Uterus (tissue), 4 donors: Measurements from ENCODE around the gene UPK1B. TPM values are rescaled to one million over a fixed set of nuclear protein-coding genes. Genes with fewer than 3 reads are reported as not detected.

Source experiments
- DNase-seq, 2 donors: peaks; one replicate each; pipeline ENCODE4 v3.0.0-alpha.2; 2019 to 2020
- H3K27ac ChIP-seq, 2 donors: fragments of 200-600 bp; sonication (generic); 1 replicate in 1 of 2; 2 replicates in 1 of 2; pipeline ENCODE4 v1.5.1; 2016 to 2018
- H3K27me3 ChIP-seq, 2 donors: fragments of 200-600 bp; sonication (generic); one replicate each; pipeline ENCODE4 v1.5.1; 2018 to 2019; ENCODE audit warnings: control low read depth in 1 of 2
- H3K36me3 ChIP-seq, 2 donors: fragments of 200-600 bp; sonication (generic); one replicate each; pipeline ENCODE4 v1.5.1; 2019; ENCODE audit warnings: control low read depth in 1 of 2
- H3K4me1 ChIP-seq, 2 donors: fragments of 200-600 bp; sonication (generic); one replicate each; pipeline ENCODE4 v1.5.1; 2018 to 2019; ENCODE audit warnings: control low read depth in 1 of 2
- H3K4me3 ChIP-seq, 2 donors: fragments of 200-600 bp; sonication (generic); 1 replicate in 1 of 2; 2 replicates in 1 of 2; pipeline ENCODE4 v1.5.1; 2018 to 2019; ENCODE audit warnings: mild to moderate bottlenecking in 1 of 2
- H3K9me3 ChIP-seq, 2 donors: fragments of 200-600 bp; sonication (generic); one replicate each; pipeline ENCODE4 v1.5.1; 2019; ENCODE audit warnings: control low read depth in 1 of 2
- POLR2A ChIP-seq, 2 donors: fragments of 450-650 bp; IDR thresholded peaks; one replicate each; pipeline ENCODE4 v1.6.1; 2016; ENCODE audit warnings: antibody characterized with exemption in 2 of 2, mild to moderate bottlenecking in 1 of 2, moderate library complexity in 1 of 2
- intact Hi-C: fragments of 100-400 bp; cut with DNase I; formaldehyde crosslinking; loops from one replicate; pipeline ENCODE4 v1.15.1; 2023; ENCODE audit warnings: low total_unique reads
- total RNA-seq, 4 donors: library from RNA; depleted of rRNA in 3 of 4; stranded (reverse); fragments of >200 nt in 3 of 4; gene quantifications; one replicate each; pipeline versions ENCODE4 v1.1.0 to v1.2.4, GENCODE V29; 2014 to 2023
- TF ChIP-seq, protein P1 (sequence below), 4 experiments: fragments of 200-600 bp in 2 of 4; fragments of 450-650 bp in 2 of 4; sonication (generic) in 2 of 4; IDR thresholded peaks; one replicate each; pipeline ENCODE4 v1.5.1; 2016 to 2019; ENCODE audit warnings: antibody characterized with exemption in 4 of 4, mild to moderate bottlenecking in 2 of 4, moderate library complexity in 1 of 4
- donor health status: DM: yes; HTN: yes; CAD: no.

Gene UPK1B
- total RNA-seq, 4 donors from 2014 or later = 0.30 TPM; not detected in 3

DNA sequence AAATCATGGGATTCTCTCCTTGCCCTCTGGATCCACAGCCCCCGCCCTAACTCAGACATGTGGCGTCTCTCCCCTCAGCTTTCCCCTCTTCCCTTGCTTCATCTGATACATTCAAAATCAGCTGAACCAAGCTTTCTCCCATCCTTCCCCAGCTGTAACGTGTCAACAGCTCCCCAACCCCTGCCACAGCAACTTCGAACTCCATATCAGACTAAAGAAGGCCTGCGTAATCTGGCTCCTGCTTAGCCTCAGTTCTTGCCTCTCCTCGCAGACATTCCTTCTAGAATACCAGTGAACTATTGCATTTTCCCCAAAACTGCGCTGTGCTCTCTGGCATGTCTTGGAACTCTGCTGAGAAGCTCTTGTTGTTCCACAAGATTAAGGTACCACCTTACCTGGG lies 49.0 kb downstream of the UPK1B start:
- Histone ChIP-seq H3K27me3 (no peaks in the 10 kb centered on the region), H3K27ac (no peak overlapping the region), H3K36me3 (no peaks in the 10 kb centered on the region), H3K4me3 (no peak overlapping the region), H3K4me1 (no peaks in the 10 kb centered on the region), H3K9me3 (no peaks in the 10 kb centered on the region)
- intact Hi-C loops = no loop called here
- DNase-seq = no peak
- TF ChIP-seq, protein P1, sequence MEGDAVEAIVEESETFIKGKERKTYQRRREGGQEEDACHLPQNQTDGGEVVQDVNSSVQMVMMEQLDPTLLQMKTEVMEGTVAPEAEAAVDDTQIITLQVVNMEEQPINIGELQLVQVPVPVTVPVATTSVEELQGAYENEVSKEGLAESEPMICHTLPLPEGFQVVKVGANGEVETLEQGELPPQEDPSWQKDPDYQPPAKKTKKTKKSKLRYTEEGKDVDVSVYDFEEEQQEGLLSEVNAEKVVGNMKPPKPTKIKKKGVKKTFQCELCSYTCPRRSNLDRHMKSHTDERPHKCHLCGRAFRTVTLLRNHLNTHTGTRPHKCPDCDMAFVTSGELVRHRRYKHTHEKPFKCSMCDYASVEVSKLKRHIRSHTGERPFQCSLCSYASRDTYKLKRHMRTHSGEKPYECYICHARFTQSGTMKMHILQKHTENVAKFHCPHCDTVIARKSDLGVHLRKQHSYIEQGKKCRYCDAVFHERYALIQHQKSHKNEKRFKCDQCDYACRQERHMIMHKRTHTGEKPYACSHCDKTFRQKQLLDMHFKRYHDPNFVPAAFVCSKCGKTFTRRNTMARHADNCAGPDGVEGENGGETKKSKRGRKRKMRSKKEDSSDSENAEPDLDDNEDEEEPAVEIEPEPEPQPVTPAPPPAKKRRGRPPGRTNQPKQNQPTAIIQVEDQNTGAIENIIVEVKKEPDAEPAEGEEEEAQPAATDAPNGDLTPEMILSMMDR (IDR thresholded peaks at IDR 0.05) = no peak
- TF ChIP-seq POLR2A (IDR thresholded peaks at IDR 0.05) = no peak

DNA sequence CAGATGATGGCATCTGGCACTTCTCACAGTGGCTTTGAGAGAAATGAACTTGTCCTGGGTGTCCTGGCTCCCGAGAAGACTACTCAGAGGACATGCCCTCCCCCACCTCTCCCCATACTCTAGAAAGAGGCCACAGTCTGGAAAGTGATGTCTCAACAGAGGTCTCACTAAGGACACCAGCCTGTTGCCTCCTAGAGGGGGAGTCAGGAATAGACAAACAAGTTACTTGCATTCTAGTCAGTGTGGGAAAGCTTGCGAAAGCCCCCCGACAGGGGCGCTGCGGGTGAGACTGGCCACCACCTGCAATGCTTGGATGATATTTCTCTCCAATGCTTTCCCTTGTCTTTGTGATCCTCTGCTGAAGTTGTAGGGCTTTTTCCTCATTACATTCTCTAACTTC lies 50.1 kb downstream of the UPK1B start:
- Histone ChIP-seq H3K36me3 (no peaks in the 10 kb centered on the region), H3K4me1 (no peaks in the 10 kb centered on the region), H3K9me3 (no peaks in the 10 kb centered on the region), H3K4me3 (no peak overlapping the region), H3K27me3 (no peaks in the 10 kb centered on the region), H3K27ac (no peak overlapping the region)
- DNase-seq = no peak
- no peak for TF ChIP-seq POLR2A (IDR thresholded peaks at IDR 0.05)
- TF ChIP-seq, protein P1 (IDR thresholded peaks at IDR 0.05) = no peak
- intact Hi-C loops = no loop called here

DNA sequence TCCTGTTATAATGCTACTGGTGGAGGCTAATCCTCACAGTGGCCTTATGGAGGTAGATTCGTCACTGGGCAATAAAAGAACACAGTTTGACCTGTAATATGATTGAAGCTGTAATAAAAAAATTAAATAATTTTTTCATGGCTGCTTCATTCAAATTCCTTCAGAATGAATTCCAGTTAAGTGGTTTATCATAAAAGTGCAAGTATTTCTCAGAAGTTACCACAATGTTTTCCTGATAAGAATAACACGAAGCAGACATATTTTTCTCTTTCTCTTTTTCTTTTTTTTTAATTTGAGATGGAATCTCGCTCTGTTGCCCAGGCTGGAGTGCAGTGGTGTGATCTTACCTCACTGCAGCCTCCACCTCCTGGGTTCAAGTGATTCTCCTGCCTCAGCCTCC lies 51.7 kb downstream of the UPK1B start:
- intact Hi-C loops = no loop called here
- Histone ChIP-seq H3K4me1 (no peaks in the 10 kb centered on the region), H3K9me3 (no peaks in the 10 kb centered on the region), H3K27ac (no peak overlapping the region), H3K4me3 (no peak overlapping the region), H3K36me3 (no peaks in the 10 kb centered on the region), H3K27me3 (no peaks in the 10 kb centered on the region)
- no peak for TF ChIP-seq POLR2A (IDR thresholded peaks at IDR 0.05)
- TF ChIP-seq, protein P1 (IDR thresholded peaks at IDR 0.05) = no peak
- DNase-seq = no peak

DNA sequence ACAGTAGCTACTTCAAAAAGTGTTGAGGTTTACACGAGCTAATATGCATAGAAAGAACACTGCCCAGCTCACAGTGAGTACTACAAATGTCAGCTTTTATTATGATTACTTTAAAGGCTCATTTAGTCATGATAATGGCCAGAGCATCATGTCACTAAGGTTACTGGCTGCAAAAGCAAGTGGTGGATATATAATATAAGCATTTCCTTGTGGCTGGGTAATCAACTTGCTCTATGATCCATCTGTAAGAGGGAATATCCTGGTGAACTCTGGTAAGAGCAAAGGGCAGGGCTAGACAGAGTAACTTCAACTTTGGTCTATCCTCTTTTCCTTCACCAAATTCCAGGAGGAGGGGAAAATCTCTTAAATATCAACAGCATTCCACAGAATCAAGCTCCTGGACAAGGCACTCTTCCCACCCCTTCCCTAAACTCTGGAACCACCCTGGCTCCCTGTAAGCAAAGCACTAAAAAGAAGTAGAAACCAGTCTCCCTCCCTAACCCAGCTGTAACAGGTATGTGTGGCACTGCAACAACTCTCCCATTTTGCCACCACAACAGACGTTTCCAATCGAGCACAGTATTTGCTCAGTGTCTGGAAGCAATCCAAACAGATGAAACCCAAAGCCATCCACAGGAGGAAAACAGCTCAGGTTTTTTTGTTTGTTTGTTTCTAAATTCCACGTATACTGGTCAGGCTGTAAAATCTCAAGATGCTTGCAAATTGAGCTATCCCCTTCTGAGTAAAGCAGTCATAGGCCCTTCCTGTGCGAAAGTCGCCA lies 53.9 kb downstream of the UPK1B start:
- Histone ChIP-seq H3K27ac (no peak overlapping the region), H3K36me3 (no peaks in the 10 kb centered on the region), H3K27me3 (no peaks in the 10 kb centered on the region), H3K4me3 (no peak overlapping the region), H3K4me1 (no peaks in the 10 kb centered on the region), H3K9me3 (no peaks in the 10 kb centered on the region)
- TF ChIP-seq POLR2A (IDR thresholded peaks at IDR 0.05) = no peak
- TF ChIP-seq, protein P1 (IDR thresholded peaks at IDR 0.05) = no peak
- DNase-seq = no peak
- intact Hi-C loops = no loop called here

DNA sequence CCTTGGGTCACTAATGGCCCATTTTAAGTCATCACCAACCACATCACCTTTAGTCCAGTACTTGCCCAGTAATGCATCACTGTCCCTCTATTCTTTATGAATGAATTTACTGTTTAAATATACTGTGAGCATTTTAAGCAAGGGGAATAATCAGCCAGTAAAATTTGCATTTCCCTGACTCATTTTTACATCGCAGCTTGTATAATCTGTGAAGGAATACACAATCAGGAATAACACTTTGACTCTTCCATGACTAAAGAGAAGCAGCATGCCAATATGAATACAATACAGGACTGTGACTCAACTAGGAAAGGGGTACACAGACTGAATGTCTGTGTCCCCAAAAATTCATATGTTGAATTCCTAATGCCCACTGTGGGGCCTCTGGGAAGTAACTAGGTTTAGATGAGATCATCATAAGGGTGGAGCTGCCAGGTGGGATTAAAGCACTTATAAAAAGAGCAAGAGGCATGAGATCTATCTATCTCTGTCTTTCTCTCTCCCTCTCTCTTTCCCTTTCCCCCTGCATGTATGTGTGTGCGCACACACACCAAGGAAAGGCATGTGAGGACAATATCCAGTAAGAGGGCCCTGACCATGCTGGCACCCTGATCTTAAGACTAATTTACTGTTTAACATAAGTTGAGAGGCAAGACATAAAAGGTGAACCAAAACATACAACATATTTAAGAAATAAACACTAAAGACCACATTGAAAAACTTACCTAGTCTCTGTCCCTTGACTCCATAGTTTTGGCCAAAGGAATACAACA lies 55.2 kb downstream of the UPK1B start:
- H3K4me3 ChIP-seq = no peak overlapping the region
- no peaks in the 10 kb centered on the region for H3K36me3 ChIP-seq
- H3K27ac ChIP-seq = no peak overlapping the region
- H3K4me1 ChIP-seq = no peaks in the 10 kb centered on the region
- TF ChIP-seq, protein P1 (IDR thresholded peaks at IDR 0.05) = no peak
- TF ChIP-seq POLR2A (IDR thresholded peaks at IDR 0.05) = no peak
- H3K9me3 ChIP-seq = no peaks in the 10 kb centered on the region
- DNase-seq = no peak
- no peaks in the 10 kb centered on the region for H3K27me3 ChIP-seq
- intact Hi-C loops = no loop called here
